SU-DHL-6 (cell line): ENCODE data around the gene KCNC1.

Source experiments
- CTCF ChIP-seq: fragments of 200-600 bp; sonication (generic); IDR thresholded peaks from one replicate; pipeline ENCODE4 v1.5.1; 2017; ENCODE audit warnings: antibody characterized with exemption, mild to moderate bottlenecking, low read length, moderate library complexity; ENCODE audit not compliant: insufficient read depth, poor library complexity, severe bottlenecking
- EZH2phosphoT487 ChIP-seq: fragments of 200-600 bp; sonication (generic), shearing (Covaris generic); conservative IDR thresholded peaks from 2 replicates; pipeline ENCODE4 v1.6.1; 2018; ENCODE audit warnings: mild to moderate bottlenecking, antibody characterized with exemption, low read length, moderate library complexity, mixed read lengths

GRCh38 chr11:17748044-17748443 lies 13.5 kb downstream of the KCNC1 start:
- TF ChIP-seq CTCF, result no peak
- no peak for TF ChIP-seq EZH2phosphoT487
